CD1c-positive myeloid dendritic cell (primary cell): ENCODE results near the gene NOX3.

ENCODE experiments used
- DNase-seq: peaks from one replicate; pipeline ENCODE4 v3.0.0-alpha.2; 2016; ENCODE audit errors: extremely low spot score

The NOX3 gene

GRCh38 chr6:155434096-155434495 lies 21.5 kb downstream of the NOX3 start:
- no peak for DNase-seq

- DNase-seq = no peak
These were observed 23.3 kb downstream of the NOX3 start for GRCh38 chr6:155432293-155432692.

- DNase-seq = no peak
These were observed 26.2 kb downstream of the NOX3 start for GRCh38 chr6:155429321-155429893.

GRCh38 chr6:155426408-155426945 lies 29.2 kb downstream of the NOX3 start:
- DNase-seq = no peak

GRCh38 chr6:155424181-155424580 lies 31.5 kb downstream of the NOX3 start:
- no peak for DNase-seq

GRCh38 chr6:155422635-155423034 lies 33.0 kb downstream of the NOX3 start:
- no peak for DNase-seq

- DNase-seq = no peak
These were observed 35.1 kb downstream of the NOX3 start for GRCh38 chr6:155420492-155420891.

- no peak for DNase-seq
These were observed 36.5 kb downstream of the NOX3 start for GRCh38 chr6:155419161-155419560.

GRCh38 chr6:155418017-155418761 lies 37.5 kb downstream of the NOX3 start:
- DNase-seq = peak; percentile 86

- no peak for DNase-seq
These were observed 38.2 kb downstream of the NOX3 start for GRCh38 chr6:155417454-155417853.

- DNase-seq = no peak
These were observed 39.7 kb downstream of the NOX3 start for GRCh38 chr6:155415953-155416352.

GRCh38 chr6:155414049-155414448 lies 41.6 kb downstream of the NOX3 start:
- no peak for DNase-seq

- DNase-seq = no peak
These were observed 43.3 kb downstream of the NOX3 start for GRCh38 chr6:155412335-155412734.

- no peak for DNase-seq
These were observed 44.2 kb downstream of the NOX3 start for GRCh38 chr6:155411154-155412052.

GRCh38 chr6:155409391-155409790 lies 46.2 kb downstream of the NOX3 start:
- no peak for DNase-seq

GRCh38 chr6:155408981-155409380 lies 46.7 kb downstream of the NOX3 start:
- DNase-seq = no peak

GRCh38 chr6:155408231-155408630 lies 47.4 kb downstream of the NOX3 start:
- DNase-seq = no peak

- DNase-seq = no peak
These were observed 48.8 kb downstream of the NOX3 start for GRCh38 chr6:155406801-155407200.

GRCh38 chr6:155404937-155405336 lies 50.7 kb downstream of the NOX3 start:
- DNase-seq = no peak

GRCh38 chr6:155402656-155403304 lies 52.9 kb downstream of the NOX3 start:
- no peak for DNase-seq

GRCh38 chr6:155400654-155400965 lies 55.0 kb downstream of the NOX3 start:
- DNase-seq = no peak
